DND-41 (cell line): ENCODE measurements around the gene NRP1.

Source experiments
- ATAC-seq: fragments of 200-7000 bp; cut with Tn5 transposase; 3 replicates; pipeline ENCODE4 v1.9.1; 2021; ENCODE audit warnings: low read depth; ENCODE audit not compliant: insufficient read depth
- DNase-seq: peaks from one replicate; pipeline ENCODE4 v3.0.0-alpha.2; 2020
- H2AFZ ChIP-seq: 2 replicates; pipeline ENCODE4 v1.6.0; 2012; ENCODE audit warnings: low read depth, low read length
- H3K27ac ChIP-seq: 2 replicates; pipeline ENCODE4 v1.5.1; 2012; ENCODE audit warnings: low read length, inconsistent platforms
- H3K27me3 ChIP-seq: fragments of 200-600 bp; sonication (generic); 2 replicates; pipeline ENCODE4 v1.6.0; 2012; ENCODE audit warnings: low read length, mild to moderate bottlenecking, inconsistent platforms; ENCODE audit not compliant: insufficient read depth, poor library complexity
- H3K36me3 ChIP-seq: 2 replicates; pipeline ENCODE4 v1.5.1; 2012; ENCODE audit warnings: low read length, inconsistent platforms; ENCODE audit not compliant: insufficient read depth
- H3K4me1 ChIP-seq: 2 replicates; pipeline ENCODE4 v1.5.1; 2012; ENCODE audit warnings: mild to moderate bottlenecking, low read length; ENCODE audit not compliant: insufficient read depth
- H3K4me2 ChIP-seq: 2 replicates; pipeline ENCODE4 v1.6.0; 2012; ENCODE audit warnings: mild to moderate bottlenecking, moderate library complexity, low read length, inconsistent platforms; ENCODE audit not compliant: insufficient read depth
- H3K4me3 ChIP-seq, 2 experiments: fragments of 200-600 bp in 1 of 2; shearing (Covaris generic) in 1 of 2; 2 replicates each; pipeline ENCODE4 v1.5.1; 2012 to 2016; ENCODE audit warnings: inconsistent platforms in 2 of 2, low read length in 2 of 2, mild to moderate bottlenecking in 2 of 2, low read depth in 1 of 2, moderate library complexity in 1 of 2
- H3K79me2 ChIP-seq: 2 replicates; pipeline ENCODE4 v1.6.0; 2012; ENCODE audit warnings: low read length, inconsistent platforms; ENCODE audit not compliant: insufficient read depth
- H3K9ac ChIP-seq: 2 replicates; pipeline ENCODE4 v1.6.0; 2012; ENCODE audit warnings: low read depth, mild to moderate bottlenecking, inconsistent platforms, low read length, moderate library complexity
- H3K9me3 ChIP-seq: 2 replicates; pipeline ENCODE4 v1.5.1; 2012; ENCODE audit warnings: low read length, moderate library complexity, mild to moderate bottlenecking, inconsistent platforms; ENCODE audit not compliant: insufficient read depth, severe bottlenecking
- H4K20me1 ChIP-seq: 2 replicates; pipeline ENCODE4 v1.6.0; 2012; ENCODE audit warnings: low read length; ENCODE audit not compliant: insufficient read depth
- CTCF ChIP-seq: IDR thresholded peaks from 2 replicates; pipeline ENCODE4 v1.5.1; 2012; ENCODE audit warnings: borderline replicate concordance, low read length, moderate library complexity, mild to moderate bottlenecking; ENCODE audit not compliant: poor library complexity, severe bottlenecking; ENCODE audit errors: extremely low read depth
- EZH2 ChIP-seq: IDR thresholded peaks from 3 replicates; pipeline ENCODE4 v1.6.1; 2012; ENCODE audit warnings: borderline replicate concordance, low read depth, mild to moderate bottlenecking, moderate library complexity, low read length, inconsistent platforms; ENCODE audit not compliant: severe bottlenecking

The NRP1 gene

GRCh38 chr10:33347211-33347610, 12.7 kb upstream of the NRP1 start:
- ATAC-seq (no peak), DNase-seq (no peak)
- no peak for TF ChIP-seq CTCF
- TF ChIP-seq EZH2, result no peak
- Histone ChIP-seq H3K4me3 (no peak overlapping the region), H3K27me3 (no peaks in the 10 kb centered on the region), H4K20me1 (no peaks in the 10 kb centered on the region), H3K4me1 (no peaks in the 10 kb centered on the region), H2AFZ (no peak overlapping the region), H3K36me3 (no peaks in the 10 kb centered on the region), H3K27ac (no peak overlapping the region), H3K4me2 (no peak overlapping the region), H3K9ac (no peak overlapping the region), H3K9me3 (no peaks in the 10 kb centered on the region), H3K79me2 (no peaks in the 10 kb centered on the region)

GRCh38 chr10:33345236-33345635, 10.8 kb upstream of the NRP1 start:
- ATAC-seq (no peak), DNase-seq (no peak)
- no peak overlapping the region for H3K4me2 ChIP-seq
- H3K4me3 ChIP-seq, result no peak overlapping the region
- no peak overlapping the region for H3K27ac ChIP-seq
- H3K79me2 ChIP-seq, result no peaks in the 10 kb centered on the region
- no peak for TF ChIP-seq CTCF
- TF ChIP-seq EZH2, result no peak
- H4K20me1 ChIP-seq, result no peaks in the 10 kb centered on the region
- peaks cover 6% of the 10 kb centered on the region; the same call in 1 of the 2 replicates for H3K4me1 ChIP-seq
- no peaks in the 10 kb centered on the region for H3K9me3 ChIP-seq
- no peak overlapping the region for H2AFZ ChIP-seq
- H3K27me3 ChIP-seq, result no peaks in the 10 kb centered on the region
- no peak overlapping the region for H3K9ac ChIP-seq
- H3K36me3 ChIP-seq, result no peaks in the 10 kb centered on the region

GRCh38 chr10:33344676-33345075, 10.2 kb upstream of the NRP1 start:
- H4K20me1 ChIP-seq, result no peaks in the 10 kb centered on the region
- H3K79me2 ChIP-seq, result no peaks in the 10 kb centered on the region
- no peak overlapping the region for H3K4me3 ChIP-seq
- no peaks in the 10 kb centered on the region for H3K9me3 ChIP-seq
- TF ChIP-seq CTCF (no peak), EZH2 (no peak)
- H3K4me2 ChIP-seq, result no peak overlapping the region
- DNase-seq (no peak), ATAC-seq (no peak)
- peaks cover 6% of the 10 kb centered on the region; the same call in 1 of the 2 replicates for H3K4me1 ChIP-seq
- no peak overlapping the region for H3K27ac ChIP-seq
- H2AFZ ChIP-seq, result no peak overlapping the region
- H3K9ac ChIP-seq, result no peak overlapping the region
- H3K27me3 ChIP-seq, result no peaks in the 10 kb centered on the region
- no peaks in the 10 kb centered on the region for H3K36me3 ChIP-seq

GRCh38 chr10:33341637-33342036, 7.2 kb upstream of the NRP1 start:
- Histone ChIP-seq H3K9me3 (no peaks in the 10 kb centered on the region), H3K4me3 (no peak overlapping the region), H3K36me3 (no peaks in the 10 kb centered on the region), H3K9ac (no peak overlapping the region), H3K4me2 (0 out of 2 replicates have a peak overlapping the region, but pooled peaks have one; percentile 32), H2AFZ (no peak overlapping the region), H3K4me1 (peaks cover 6% of the 10 kb centered on the region; the same call in 1 of the 2 replicates), H3K79me2 (no peaks in the 10 kb centered on the region), H3K27ac (no peak overlapping the region), H4K20me1 (no peaks in the 10 kb centered on the region), H3K27me3 (no peaks in the 10 kb centered on the region)
- DNase-seq (no peak), ATAC-seq (no peak)
- TF ChIP-seq EZH2 (no peak), CTCF (no peak)
